CD4-positive, alpha-beta T cell treated with Interleukin-1 beta for 1 hour (primary cell): ENCODE measurements around the gene LMF2.

Experiments used
- DNase-seq, 2 donors: peaks; one replicate each; pipeline ENCODE4 v3.0.0-alpha.2; 2020 to 2022

Gene LMF2

GRCh38 chr22:50533856-50534711 is 26.6 kb upstream of the LMF2 start:
- peak in 1 of 2 donors; percentile 33 for DNase-seq

- DNase-seq = no peak
Measured at GRCh38 chr22:50532824-50533796, 25.6 kb upstream of the LMF2 start.

- DNase-seq = peak; percentile 33 to 49
Measured at GRCh38 chr22:50531962-50532674, 24.6 kb upstream of the LMF2 start.

- DNase-seq = peak; percentile 75 to 83
Measured at GRCh38 chr22:50531546-50531961, 24.1 kb upstream of the LMF2 start.

- DNase-seq = peak; percentile 85 to 90
Measured at GRCh38 chr22:50530877-50531545, 23.5 kb upstream of the LMF2 start.

- DNase-seq = no peak
Measured at GRCh38 chr22:50530580-50530876, 23.0 kb upstream of the LMF2 start.

GRCh38 chr22:50529897-50530579 is 22.5 kb upstream of the LMF2 start, which contains the start of gene TYMP:
Gene TYMP (minus strand): TSS chr22:50530012. CDS start chr22:50529709, 303 bp downstream.
- DNase-seq = peak; percentile 78 to 80

- DNase-seq = no peak
Measured at GRCh38 chr22:50529416-50529896, 22.0 kb upstream of the LMF2 start.

GRCh38 chr22:50528682-50529415 is 21.3 kb upstream of the LMF2 start:
- DNase-seq = no peak

- no peak for DNase-seq
Measured at GRCh38 chr22:50527921-50528681, 20.6 kb upstream of the LMF2 start.

- peak; percentile 58 to 70 for DNase-seq
Measured at GRCh38 chr22:50526834-50527801, 19.6 kb upstream of the LMF2 start.

GRCh38 chr22:50526108-50526833 is 18.8 kb upstream of the LMF2 start:
- DNase-seq = peak; percentile 87

GRCh38 chr22:50525858-50526107 is 18.3 kb upstream of the LMF2 start:
- no peak for DNase-seq

GRCh38 chr22:50525104-50525857 is 17.8 kb upstream of the LMF2 start, which contains the start of gene SCO2:
Gene SCO2 (minus strand): TSS chr22:50525598. CDS start chr22:50524411, 1,187 bp downstream.
- DNase-seq = peak; percentile 97

- DNase-seq = no peak
Measured at GRCh38 chr22:50524676-50525103, 17.2 kb upstream of the LMF2 start.

GRCh38 chr22:50523806-50524675 is 16.5 kb upstream of the LMF2 start:
- DNase-seq = no peak

- no peak for DNase-seq
Measured at GRCh38 chr22:50523458-50523805, 15.9 kb upstream of the LMF2 start.
